H1 (cell line): ENCODE data around the gene PFKFB3. TPM values are rescaled to one million over a fixed set of nuclear protein-coding genes. Genes with fewer than 3 reads are reported as not detected.

Source experiments
- CTCF ChIA-PET: fragments of 300-600 bp; sonication (Branson Sonifier 250); formaldehyde crosslinking; loops from one replicate; lab custom pipeline; 2021; ENCODE audit not compliant: partially characterized antibody; lab: Charles Lee
- POLR2A ChIA-PET: fragments of 300-600 bp; sonication (Branson Sonifier 250); formaldehyde crosslinking; loops from one replicate; lab custom pipeline; 2021; ENCODE audit warnings: inconsistent platforms; ENCODE audit not compliant: partially characterized antibody; lab: Charles Lee
- DNase-seq, 2 experiments: peaks; one replicate each; pipeline versions ENCODE4 v3.0.0 to v3.0.0-alpha.2; 2010 to 2022; ENCODE audit warnings: low spot score in 2 of 2, low read depth in 1 of 2, mixed read lengths in 1 of 2
- FAIRE-seq: peaks from 2 replicates; lab custom pipeline; 2011; peaks lifted over from hg19 to GRCh38; lab: Jason Lieb, UNC
- H2AFZ ChIP-seq: 2 replicates; pipeline ENCODE4 v1.8.1; 2012; ENCODE audit warnings: low read length, inconsistent platforms
- H2AK5ac ChIP-seq: 2 replicates; pipeline ENCODE4 v1.6.1; 2013; ENCODE audit warnings: low read depth, low read length
- H2BK120ac ChIP-seq: replicated peaks from 2 replicates; pipeline ENCODE3; 2013; ENCODE audit warnings: low read depth, low read length, inconsistent platforms
- H2BK12ac ChIP-seq: 2 replicates; pipeline ENCODE4 v1.6.1; 2013; ENCODE audit warnings: low read depth, low read length
- H2BK15ac ChIP-seq: 2 replicates; pipeline ENCODE4 v1.6.1; 2013; ENCODE audit warnings: low read length
- H2BK20ac ChIP-seq: 2 replicates; pipeline ENCODE4 v1.6.1; 2013; ENCODE audit warnings: low read length
- H2BK5ac ChIP-seq: 2 replicates; pipeline ENCODE4 v1.6.1; 2013; ENCODE audit warnings: low read depth, low read length
- H3K14ac ChIP-seq: 2 replicates; pipeline ENCODE4 v1.6.1; 2013; ENCODE audit warnings: inconsistent platforms; ENCODE audit not compliant: insufficient read length
- H3K18ac ChIP-seq: 2 replicates; pipeline ENCODE4 v1.6.1; 2013; ENCODE audit warnings: low read length; ENCODE audit errors: extremely low read depth
- H3K23ac ChIP-seq: 2 replicates; pipeline ENCODE4 v1.6.1; 2013; ENCODE audit warnings: inconsistent platforms; ENCODE audit not compliant: insufficient read length
- H3K23me2 ChIP-seq: 2 replicates; pipeline ENCODE4 v1.6.1; 2013; ENCODE audit warnings: low read depth, low read length
- H3K27ac ChIP-seq: 2 replicates; pipeline ENCODE4 v1.6.1; 2011; ENCODE audit warnings: low read depth, low read length, inconsistent platforms
- H3K27me3 ChIP-seq, 4 experiments: replicated peaks in 1 of 4; 1 replicate in 1 of 4; 2 replicates in 3 of 4; pipeline versions ENCODE4 v1.6.1 to v1.8.1; 2011 to 2013; ENCODE audit warnings: low read length in 3 of 4, mild to moderate bottlenecking in 3 of 4, inconsistent platforms in 2 of 4, mixed read lengths in 2 of 4, moderate library complexity in 1 of 4; ENCODE audit not compliant: control insufficient read depth in 3 of 4, insufficient read depth in 3 of 4; ENCODE audit errors: extremely low read depth in 1 of 4
- H3K36me3 ChIP-seq, 4 experiments: 2 replicates each; pipeline versions ENCODE4 v1.6.1 to v1.8.1; 2011 to 2013; ENCODE audit warnings: mild to moderate bottlenecking in 4 of 4, low read length in 3 of 4, moderate library complexity in 2 of 4, control low read depth in 1 of 4, inconsistent platforms in 1 of 4; ENCODE audit not compliant: insufficient read depth in 4 of 4, control insufficient read depth in 2 of 4
- H3K4ac ChIP-seq: replicated peaks from 2 replicates; pipeline ENCODE3; 2013; ENCODE audit warnings: low read length, low read depth, mixed read lengths, inconsistent platforms; ENCODE audit not compliant: insufficient read length
- H3K4me1 ChIP-seq, 4 experiments: replicated peaks in 1 of 4; 1 replicate in 1 of 4; 2 replicates in 3 of 4; pipeline versions ENCODE4 v1.6.1 to v1.8.1; 2011 to 2013; ENCODE audit warnings: low read length in 3 of 4, inconsistent platforms in 2 of 4, mixed read lengths in 1 of 4; ENCODE audit not compliant: insufficient read depth in 4 of 4, control insufficient read depth in 3 of 4
- H3K4me2 ChIP-seq, 2 experiments: 2 replicates each; pipeline versions ENCODE4 v1.6.1 to v1.8.1; 2011 to 2013; ENCODE audit warnings: low read depth in 2 of 2, low read length in 2 of 2, control low read depth in 1 of 2, inconsistent platforms in 1 of 2, mild to moderate bottlenecking in 1 of 2; ENCODE audit not compliant: insufficient read depth in 1 of 2
- H3K4me3 ChIP-seq, 4 experiments: fragments of 200-600, 300-600 bp in 1 of 4; sonication (generic), shearing (Covaris generic), sonication (Bioruptor Twin) in 1 of 4; 2 replicates each; pipeline versions ENCODE4 v1.5.1 to v1.8.1; 2011 to 2016; ENCODE audit warnings: low read length in 4 of 4, low read depth in 3 of 4, control low read depth in 2 of 4, inconsistent platforms in 2 of 4, mild to moderate bottlenecking in 2 of 4, mixed read lengths in 1 of 4, moderate library complexity in 1 of 4; ENCODE audit not compliant: insufficient read depth in 2 of 4; ENCODE audit errors: extremely low read depth in 1 of 4
- H3K56ac ChIP-seq: replicated peaks from 2 replicates; pipeline ENCODE3; 2013; ENCODE audit warnings: low read depth, mild to moderate bottlenecking, mixed read lengths, low read length, inconsistent platforms; ENCODE audit not compliant: insufficient read length
- H3K79me1 ChIP-seq: 2 replicates; pipeline ENCODE4 v1.6.1; 2013; ENCODE audit warnings: low read depth, low read length, control low read depth
- H3K79me2 ChIP-seq, 2 experiments: 2 replicates each; pipeline versions ENCODE4 v1.6.1 to v1.8.1; 2012 to 2013; ENCODE audit warnings: low read length in 2 of 2, mild to moderate bottlenecking in 2 of 2, inconsistent platforms in 1 of 2; ENCODE audit not compliant: insufficient read depth in 2 of 2, control insufficient read depth in 1 of 2
- H3K9ac ChIP-seq, 4 experiments: replicated peaks in 1 of 4; 1 replicate in 1 of 4; 2 replicates in 3 of 4; pipeline versions ENCODE4 v1.6.1 to v1.8.1; 2011 to 2013; ENCODE audit warnings: low read depth in 3 of 4, low read length in 3 of 4, control low read depth in 2 of 4, mild to moderate bottlenecking in 2 of 4, moderate library complexity in 2 of 4, inconsistent platforms in 1 of 4; ENCODE audit errors: extremely low read depth in 1 of 4
- H3K9me3 ChIP-seq, 2 experiments: 2 replicates each; pipeline versions ENCODE4 v1.6.1 to v1.8.1; 2012 to 2013; ENCODE audit warnings: mild to moderate bottlenecking in 2 of 2, moderate library complexity in 2 of 2, control low read depth in 1 of 2, inconsistent platforms in 1 of 2, low read depth in 1 of 2, low read length in 1 of 2, mixed read lengths in 1 of 2; ENCODE audit not compliant: insufficient read depth in 2 of 2
- H4K20me1 ChIP-seq, 2 experiments: replicated peaks in 1 of 2; 2 replicates each; pipeline versions ENCODE3 to v1.8.1; 2011 to 2013; ENCODE audit warnings: inconsistent platforms in 2 of 2, low read length in 2 of 2, mild to moderate bottlenecking in 1 of 2; ENCODE audit not compliant: insufficient read depth in 2 of 2, control insufficient read depth in 1 of 2
- H4K5ac ChIP-seq: 2 replicates; pipeline ENCODE4 v1.6.1; 2013; ENCODE audit warnings: low read length, low read depth, mixed read lengths, inconsistent platforms; ENCODE audit not compliant: insufficient read length
- H4K8ac ChIP-seq: 2 replicates; pipeline ENCODE4 v1.8.0; 2013; ENCODE audit warnings: mild to moderate bottlenecking, moderate library complexity, low read length, inconsistent platforms; ENCODE audit not compliant: insufficient read depth; ENCODE audit errors: extremely low read depth
- H4K91ac ChIP-seq: replicated peaks from 2 replicates; pipeline ENCODE3; 2013; ENCODE audit warnings: low read length, mixed read lengths, inconsistent platforms; ENCODE audit not compliant: insufficient read length
- ASH2L ChIP-seq: fragments of 200-600, 300-600 bp; sonication (generic); IDR thresholded peaks from one replicate; pipeline ENCODE4 v1.7.1; 2017; ENCODE audit warnings: low read length
- BACH1 ChIP-seq: IDR thresholded peaks from 2 replicates; pipeline ENCODE4 v1.6.1; 2012; ENCODE audit warnings: low read length, improper control_type of control experiment
- BRCA1 ChIP-seq: IDR thresholded peaks from 2 replicates; pipeline ENCODE4 v1.6.1; 2012; ENCODE audit warnings: low read depth, low read length, improper control_type of control experiment
- CBX5 ChIP-seq: fragments of 300-800, 300-1000 bp; sonication (generic); IDR thresholded peaks from 2 replicates; pipeline ENCODE4 v1.7.1; 2016; ENCODE audit warnings: antibody characterized with exemption, low read length, low read depth
- EGR1 ChIP-seq: IDR thresholded peaks from 2 replicates; pipeline ENCODE4 v1.6.1; 2011; ENCODE audit warnings: low read depth, low read length, borderline replicate concordance
- EP300 ChIP-seq, 2 experiments: IDR thresholded peaks; 1 replicate in 1 of 2; 2 replicates in 1 of 2; pipeline ENCODE4 v1.6.1; 2011 to 2012; ENCODE audit warnings: low read depth in 2 of 2, low read length in 2 of 2, mild to moderate bottlenecking in 2 of 2, borderline replicate concordance in 1 of 2, inconsistent platforms in 1 of 2, moderate library complexity in 1 of 2
- GABPA ChIP-seq: IDR thresholded peaks from 2 replicates; pipeline ENCODE4 v1.6.1; 2011; ENCODE audit warnings: mild to moderate bottlenecking, low read length, moderate library complexity, borderline replicate concordance; ENCODE audit not compliant: insufficient read depth
- HDAC2 ChIP-seq, 2 experiments: fragments of 300-600 bp in 1 of 2; sonication (generic) in 1 of 2; IDR thresholded peaks; 2 replicates each; pipeline ENCODE4 v1.6.1; 2011 to 2012; ENCODE audit warnings: low read depth in 2 of 2, low read length in 2 of 2, mild to moderate bottlenecking in 2 of 2, moderate library complexity in 2 of 2, borderline replicate concordance in 1 of 2, inconsistent platforms in 1 of 2
- JUND ChIP-seq: IDR thresholded peaks from 2 replicates; pipeline ENCODE4 v1.6.1; 2011; ENCODE audit warnings: mild to moderate bottlenecking, improper control_type of control experiment, low read length
- KDM1A ChIP-seq: fragments of 200-600, 300-600 bp; sonication (generic); IDR thresholded peaks from 2 replicates; pipeline ENCODE4 v1.7.1; 2016; ENCODE audit warnings: mild to moderate bottlenecking, low read length, borderline replicate concordance
- KDM4A ChIP-seq: IDR thresholded peaks from one replicate; pipeline ENCODE4 v1.7.1; 2012; ENCODE audit warnings: low read depth, mild to moderate bottlenecking, moderate library complexity, low read length, inconsistent platforms; ENCODE audit not compliant: severe bottlenecking
- POLR2A ChIP-seq, 2 experiments: IDR thresholded peaks; 1 replicate in 1 of 2; 2 replicates in 1 of 2; pipeline ENCODE4 v1.6.1; 2011; ENCODE audit warnings: low read depth in 2 of 2, low read length in 2 of 2, mild to moderate bottlenecking in 2 of 2; ENCODE audit errors: control extremely low read depth in 1 of 2
- RBBP5 ChIP-seq: IDR thresholded peaks from 2 replicates; pipeline ENCODE4 v1.7.1; 2012; ENCODE audit warnings: low read depth, mild to moderate bottlenecking, inconsistent platforms, low read length, moderate library complexity, borderline replicate concordance
- SP1 ChIP-seq: IDR thresholded peaks from 2 replicates; pipeline ENCODE4 v1.6.1; 2011; ENCODE audit warnings: low read depth, low read length
- TAF7 ChIP-seq: optimal IDR thresholded peaks from 2 replicates; pipeline ENCODE3; 2011; ENCODE audit warnings: low read depth, mild to moderate bottlenecking, inconsistent platforms, low read length, moderate library complexity, borderline replicate concordance
- WGBS, 2 experiments: shearing (Covaris generic) in 1 of 2; methylation state at CpG; one replicate each; pipeline versions ENCODE4 v1.1.6 to v1.1.7; 2013 to 2015; ENCODE audit warnings: low lambda C conversion rate in 2 of 2, mixed read lengths in 2 of 2, inconsistent platforms in 1 of 2, low coverage in 1 of 2, missing lambda C conversion rate in 1 of 2; ENCODE audit not compliant: insufficient replicate concordance in 2 of 2, insufficient coverage in 1 of 2, insufficient read length in 1 of 2; ENCODE audit errors: extremely low coverage in 1 of 2, missing lambda C conversion rate in 1 of 2; 5-methylcytosine and 5-hydroxymethylcytosine counted together
- polyA plus RNA-seq, 7 experiments: library from polyadenylated mRNA; depleted of rRNA in 3 of 7; stranded (reverse) in 5 of 7; unstranded in 2 of 7; fragments of >200 nt in 5 of 7; fragments of 200-250 nt in 2 of 7; gene quantifications; 1 replicate in 5 of 7; 2 replicates in 1 of 7; 4 replicates in 1 of 7; pipeline versions ENCODE4 v1.2.1 to v1.2.3, GENCODE V29; 2011 to 2013; ENCODE audit warnings: missing spikeins in 2 of 7, mixed read lengths in 2 of 7
- total RNA-seq: library from RNA; stranded (reverse); fragmentation: NEBNext Ultra II Directional; extraction: Animal tissue kit (Norgen Biotek cat#: 25700); gene quantifications from 2 replicates; pipeline ENCODE4 v1.2.1, GENCODE V29; 2021

PFKFB3 gene
- total and polyA plus RNA-seq, 2 of the 8 experiments (the other 6 are each of a cell fraction or from before 2014, with no cell fraction given) = 15.6 to 32.0 TPM

DNA sequence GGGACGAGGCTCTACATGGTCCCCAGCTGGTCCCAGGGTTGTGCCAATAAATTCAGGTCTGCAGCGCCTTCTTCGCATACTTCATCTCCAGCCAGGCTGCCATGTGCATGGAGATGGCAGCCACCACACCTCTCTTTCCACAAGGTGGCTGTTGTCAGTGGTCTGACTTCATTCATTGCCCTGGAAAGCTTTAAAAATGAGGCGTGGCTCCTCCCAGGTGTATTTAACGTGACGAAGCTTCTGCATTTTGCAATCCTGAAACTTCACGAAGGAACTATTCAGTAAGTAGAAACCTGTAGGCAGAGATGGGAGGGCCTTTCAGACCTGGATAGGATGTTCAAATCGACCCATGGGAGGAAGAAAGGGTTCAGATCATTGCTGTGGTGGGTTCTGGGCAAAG is 53.7 kb downstream of the PFKFB3 start:
- H3K56ac ChIP-seq = no peak overlapping the region
- H3K4me2 ChIP-seq = no peak overlapping the region
- H4K8ac ChIP-seq = no peak overlapping the region
- H3K9ac ChIP-seq = no peak overlapping the region
- no peak overlapping the region for H2AFZ ChIP-seq
- no peak overlapping the region for H3K18ac ChIP-seq
- ChIA-PET CTCF (interaction anchor here (0.6 to 0.9 kb wide), 4 partner anchors 22 to 150 kb away, joined by 3 read pairs; no protein-coding TSS in a partner anchor), POLR2A (interaction anchor here (1.6 kb wide), 1 partner anchor 9 kb away, joined by 3 read pairs; no protein-coding TSS in a partner anchor)
- H2BK5ac ChIP-seq = no peak overlapping the region
- FAIRE-seq (no peak), DNase-seq (no peak)
- no peak overlapping the region for H2AK5ac ChIP-seq
- no peaks in the 10 kb centered on the region for H3K4me1 ChIP-seq
- peaks cover 0 to 3% of the 10 kb centered on the region in 2 experiments; a peak in 1 of 4 replicates for H3K9me3 ChIP-seq
- H3K79me2 ChIP-seq = no peaks in the 10 kb centered on the region
- no peak overlapping the region for H2BK15ac ChIP-seq
- no peak overlapping the region for H3K27ac ChIP-seq
- H4K20me1 ChIP-seq = peaks cover 0 to 3% of the 10 kb centered on the region in 2 experiments
- H3K4me3 ChIP-seq = no peak overlapping the region
- H3K4ac ChIP-seq = no peak overlapping the region
- no peak overlapping the region for H4K91ac ChIP-seq
- H2BK20ac ChIP-seq = no peak overlapping the region
- no peaks in the 10 kb centered on the region for H3K79me1 ChIP-seq
- peaks cover 8% of the 10 kb centered on the region; the same call in 1 of the 2 replicates for H3K23me2 ChIP-seq
- no peak overlapping the region for H2BK120ac ChIP-seq
- H2BK12ac ChIP-seq = no peak overlapping the region
- no peak overlapping the region for H4K5ac ChIP-seq
- 83% methylated on average over 8 of the region's 8 CpGs; no CpG with 5 or more reads in 1 of the 2 experiments for WGBS, 2 experiments
- no peak overlapping the region for H3K14ac ChIP-seq
- H3K23ac ChIP-seq = no peak overlapping the region
- no peaks in the 10 kb centered on the region for H3K27me3 ChIP-seq
- H3K36me3 ChIP-seq = no peaks in the 10 kb centered on the region
- TF ChIP-seq CBX5 (no peak), RBBP5 (no peak), POLR2A (IDR thresholded peaks at IDR 0.05; ENCODE audit: control extremely low read depth in 1 of 2, low read depth in 2 of 2, low read length in 2 of 2) (no peak), SP1 (no peak), EP300 (IDR thresholded peaks at IDR 0.05; ENCODE audit: borderline replicate concordance in 1 of 2, low read depth in 2 of 2, low read length in 2 of 2) (no peak), GABPA (no peak), ASH2L (no peak), KDM4A (no peak), EGR1 (no peak), HDAC2 (IDR thresholded peaks at IDR 0.05; ENCODE audit: borderline replicate concordance in 1 of 2, low read depth in 2 of 2, low read length in 2 of 2) (no peak), BRCA1 (no peak), JUND (no peak), TAF7 (no peak), KDM1A (no peak), BACH1 (no peak)
